Measurements from ENCODE around the gene ANKRD22. TPM values are rescaled to one million over a fixed set of nuclear protein-coding genes. Genes with fewer than 3 reads are reported as not detected.

Gene ANKRD22
- total and polyA plus RNA-seq, 9 of the 15 experiments (the other 6 are each of a cell fraction or from before 2014, with no cell fraction given) = not detected

DNA sequence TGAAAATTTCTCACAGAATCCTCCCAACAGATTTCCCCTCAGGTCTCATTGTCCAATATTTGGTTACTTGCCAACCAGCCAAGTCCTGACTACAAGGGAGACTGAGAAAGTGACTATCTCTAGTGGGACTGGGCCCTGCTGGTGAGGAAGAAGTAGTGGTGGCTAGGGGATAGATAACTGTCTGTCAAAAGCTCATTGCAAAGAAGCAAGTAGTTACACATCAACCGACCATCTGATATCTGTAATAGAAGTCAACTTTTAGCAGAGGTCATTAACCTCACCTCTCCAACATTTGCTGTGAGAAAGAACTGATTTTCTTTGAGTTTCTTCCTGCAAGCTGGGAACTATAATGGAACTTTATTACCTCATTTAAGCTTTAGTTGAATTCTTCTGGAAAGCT lies 43.6 kb upstream of the ANKRD22 start (continued):
- TF ChIP-seq, protein P1, sequence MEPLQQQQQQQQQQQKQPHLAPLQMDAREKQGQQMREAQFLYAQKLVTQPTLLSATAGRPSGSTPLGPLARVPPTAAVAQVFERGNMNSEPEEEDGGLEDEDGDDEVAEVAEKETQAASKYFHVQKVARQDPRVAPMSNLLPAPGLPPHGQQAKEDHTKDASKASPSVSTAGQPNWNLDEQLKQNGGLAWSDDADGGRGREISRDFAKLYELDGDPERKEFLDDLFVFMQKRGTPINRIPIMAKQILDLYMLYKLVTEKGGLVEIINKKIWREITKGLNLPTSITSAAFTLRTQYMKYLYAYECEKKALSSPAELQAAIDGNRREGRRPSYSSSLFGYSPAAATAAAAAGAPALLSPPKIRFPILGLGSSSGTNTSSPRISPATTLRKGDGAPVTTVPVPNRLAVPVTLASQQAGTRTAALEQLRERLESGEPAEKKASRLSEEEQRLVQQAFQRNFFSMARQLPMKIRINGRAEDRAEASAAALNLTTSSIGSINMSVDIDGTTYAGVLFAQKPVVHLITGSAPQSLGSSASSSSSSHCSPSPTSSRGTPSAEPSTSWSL (CRISPR knock-in tag; IDR thresholded peaks at IDR 0.05; ENCODE audit: borderline replicate concordance) = no peak
- TF ChIP-seq HNRNPLL (IDR thresholded peaks at IDR 0.05; ENCODE audit: low read depth, low read length, poor library complexity, severe bottlenecking) = no peak
- TF ChIP-seq, protein P2, sequence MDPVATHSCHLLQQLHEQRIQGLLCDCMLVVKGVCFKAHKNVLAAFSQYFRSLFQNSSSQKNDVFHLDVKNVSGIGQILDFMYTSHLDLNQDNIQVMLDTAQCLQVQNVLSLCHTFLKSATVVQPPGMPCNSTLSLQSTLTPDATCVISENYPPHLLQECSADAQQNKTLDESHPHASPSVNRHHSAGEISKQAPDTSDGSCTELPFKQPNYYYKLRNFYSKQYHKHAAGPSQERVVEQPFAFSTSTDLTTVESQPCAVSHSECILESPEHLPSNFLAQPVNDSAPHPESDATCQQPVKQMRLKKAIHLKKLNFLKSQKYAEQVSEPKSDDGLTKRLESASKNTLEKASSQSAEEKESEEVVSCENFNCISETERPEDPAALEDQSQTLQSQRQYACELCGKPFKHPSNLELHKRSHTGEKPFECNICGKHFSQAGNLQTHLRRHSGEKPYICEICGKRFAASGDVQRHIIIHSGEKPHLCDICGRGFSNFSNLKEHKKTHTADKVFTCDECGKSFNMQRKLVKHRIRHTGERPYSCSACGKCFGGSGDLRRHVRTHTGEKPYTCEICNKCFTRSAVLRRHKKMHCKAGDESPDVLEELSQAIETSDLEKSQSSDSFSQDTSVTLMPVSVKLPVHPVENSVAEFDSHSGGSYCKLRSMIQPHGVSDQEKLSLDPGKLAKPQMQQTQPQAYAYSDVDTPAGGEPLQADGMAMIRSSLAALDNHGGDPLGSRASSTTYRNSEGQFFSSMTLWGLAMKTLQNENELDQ (CRISPR knock-in tag; IDR thresholded peaks at IDR 0.05; ENCODE audit: borderline replicate concordance) = no peak

DNA sequence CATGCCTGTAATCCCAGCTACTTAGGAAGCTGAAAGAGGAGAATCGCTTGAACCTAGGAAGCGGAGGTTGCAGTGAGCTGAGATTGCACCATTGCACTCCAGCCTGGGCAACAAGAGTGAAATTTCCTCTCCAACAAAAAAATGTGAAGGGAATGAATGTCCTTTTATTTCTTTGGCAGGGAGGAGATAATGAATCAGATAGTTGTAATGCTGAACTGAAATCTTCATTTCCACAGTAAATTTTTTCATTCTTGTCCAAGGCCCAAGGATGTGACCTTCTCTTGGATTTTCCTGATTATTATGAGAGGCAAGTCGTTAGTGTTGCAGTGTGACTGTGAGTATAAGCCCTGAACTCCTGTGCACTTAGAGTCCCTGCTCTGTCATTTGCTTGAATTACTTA lies 42.0 kb upstream of the ANKRD22 start:
- H2AFZ ChIP-seq (ENCODE audit: low read depth, low read length) = no peak overlapping the region
- no peak for DNase-seq (ENCODE audit: extremely low read depth in 1 of 4, low spot score in 3 of 4)
- no peak for FAIRE-seq
- ChIA-PET POLR2A (no interaction called here), CTCF (ENCODE audit: low intra/inter-chr PET ratio) (no interaction called here)
- no peak overlapping the region for H3K4me3 ChIP-seq
- H3K36me3 ChIP-seq (ENCODE audit: control insufficient read depth, insufficient read depth, low read length) = no peaks in the 10 kb centered on the region
- in situ Hi-C loops (cut with MboI) (no loop called here), intact Hi-C loops (cut with micrococcal nuclease) (no loop called here)
- no peaks in the 10 kb centered on the region for H3K9me3 ChIP-seq (replicated peaks; ENCODE audit: control insufficient read depth, insufficient read depth, low read depth, low read length)
- no peak for ATAC-seq
- no peak overlapping the region for H3K27ac ChIP-seq (ENCODE audit: extremely low read depth, low read depth, low read length)
- no peak overlapping the region for H3K4me2 ChIP-seq (ENCODE audit: insufficient read depth, low read length)
- WGBS (ENCODE audit: insufficient coverage, low coverage, missing lambda C conversion rate) = 0% methylated on average over 2 of the region's 3 CpGs
- BruUV-seq (replicated peaks) = no TSS peak
- no peaks in the 10 kb centered on the region for H3K9me1 ChIP-seq (ENCODE audit: control insufficient read depth, insufficient read depth, low read length)
- no peaks in the 10 kb centered on the region for H3K79me2 ChIP-seq (ENCODE audit: control insufficient read depth, insufficient read depth, low read length)
- H3K4me1 ChIP-seq (replicated peaks in 1 of 2; ENCODE audit: control insufficient read depth in 2 of 2, insufficient read depth in 2 of 2, low read length in 2 of 2) = no peaks in the 10 kb centered on the region
- H4K20me1 ChIP-seq (replicated peaks; ENCODE audit: control insufficient read depth, insufficient read depth, low read length) = no peaks in the 10 kb centered on the region
- H3K27me3 ChIP-seq (ENCODE audit: control insufficient read depth in 2 of 2, insufficient read depth in 2 of 2, low read length in 2 of 2) = no peaks in the 10 kb centered on the region
- H3K9ac ChIP-seq (ENCODE audit: insufficient read depth in 1 of 2, low read depth in 2 of 2, low read length in 2 of 2) = no peak overlapping the region
- TF ChIP-seq ZNF79 (CRISPR knock-in tag; IDR thresholded peaks at IDR 0.05; ENCODE audit: low read depth) = no peak
- TF ChIP-seq, protein P3, sequence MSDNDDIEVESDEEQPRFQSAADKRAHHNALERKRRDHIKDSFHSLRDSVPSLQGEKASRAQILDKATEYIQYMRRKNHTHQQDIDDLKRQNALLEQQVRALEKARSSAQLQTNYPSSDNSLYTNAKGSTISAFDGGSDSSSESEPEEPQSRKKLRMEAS (CRISPR knock-in tag; IDR thresholded peaks at IDR 0.05) = no peak
- TF ChIP-seq, protein P4, sequence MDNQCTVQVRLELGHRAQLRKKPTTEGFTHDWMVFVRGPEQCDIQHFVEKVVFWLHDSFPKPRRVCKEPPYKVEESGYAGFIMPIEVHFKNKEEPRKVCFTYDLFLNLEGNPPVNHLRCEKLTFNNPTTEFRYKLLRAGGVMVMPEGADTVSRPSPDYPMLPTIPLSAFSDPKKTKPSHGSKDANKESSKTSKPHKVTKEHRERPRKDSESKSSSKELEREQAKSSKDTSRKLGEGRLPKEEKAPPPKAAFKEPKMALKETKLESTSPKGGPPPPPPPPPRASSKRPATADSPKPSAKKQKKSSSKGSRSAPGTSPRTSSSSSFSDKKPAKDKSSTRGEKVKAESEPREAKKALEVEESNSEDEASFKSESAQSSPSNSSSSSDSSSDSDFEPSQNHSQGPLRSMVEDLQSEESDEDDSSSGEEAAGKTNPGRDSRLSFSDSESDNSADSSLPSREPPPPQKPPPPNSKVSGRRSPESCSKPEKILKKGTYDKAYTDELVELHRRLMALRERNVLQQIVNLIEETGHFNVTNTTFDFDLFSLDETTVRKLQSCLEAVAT (IDR thresholded peaks at IDR 0.05) = no peak
- no peak for TF ChIP-seq ZNF253 (CRISPR knock-in tag; conservative IDR thresholded peaks at IDR 0.05)
- no peak for TF ChIP-seq FUS (optimal IDR thresholded peaks at IDR 0.05; ENCODE audit: low read depth, low read length)
- no peak for TF ChIP-seq CREM (IDR thresholded peaks at IDR 0.05; ENCODE audit: low read depth)
- no peak for TF ChIP-seq ETV5 (CRISPR knock-in tag; IDR thresholded peaks at IDR 0.05; ENCODE audit: low read depth)
- no peak for TF ChIP-seq SREBF2 (CRISPR knock-in tag; IDR thresholded peaks at IDR 0.05)
- no peak for TF ChIP-seq SMARCA5 (IDR thresholded peaks at IDR 0.05)
- TF ChIP-seq ETV1 (tag; conservative IDR thresholded peaks at IDR 0.05; ENCODE audit: low read depth) = no peak
- TF ChIP-seq EP400 (IDR thresholded peaks at IDR 0.05) = no peak
- no peak for TF ChIP-seq CREB1 (IDR thresholded peaks at IDR 0.05)
- TF ChIP-seq CREB1 (CRISPR knock-in tag; IDR thresholded peaks at IDR 0.05) = no peak

Data from K562 (cell line).